ENCODE data around the gene PDXK.
"Not testable (repeated sequence)": the region's sequence is repeated elsewhere in the genome, so short reads cannot be mapped to it uniquely, and the experiment has no call there.

The PDXK gene

GRCh38 chr21:43691086-43691795, 27.7 kb upstream of the PDXK start:
- Mint-ChIP-seq H3K9me3 (no peaks in the 10 kb centered on the region), H3K4me3 (no peak overlapping the region), H3K27ac (no peak overlapping the region), H3K4me1 (peaks cover 14% of the 10 kb centered on the region), H3K27me3 (no peaks in the 10 kb centered on the region), H3K36me3 (peaks cover 31% of the 10 kb centered on the region)
- ATAC-seq (ENCODE audit: low read depth) (no peak), DNase-seq (ENCODE audit: low spot score in 2 of 2) (no peak)

GRCh38 chr21:43691801-43692200, 27.1 kb upstream of the PDXK start:
- Mint-ChIP-seq H3K4me3 (no peak overlapping the region), H3K9me3 (no peaks in the 10 kb centered on the region), H3K27ac (no peak overlapping the region), H3K27me3 (no peaks in the 10 kb centered on the region), H3K36me3 (peaks cover 27% of the 10 kb centered on the region), H3K4me1 (peaks cover 14% of the 10 kb centered on the region)
- no peak for DNase-seq (ENCODE audit: low spot score in 2 of 2)
- ATAC-seq (ENCODE audit: low read depth), result no peak

DNA sequence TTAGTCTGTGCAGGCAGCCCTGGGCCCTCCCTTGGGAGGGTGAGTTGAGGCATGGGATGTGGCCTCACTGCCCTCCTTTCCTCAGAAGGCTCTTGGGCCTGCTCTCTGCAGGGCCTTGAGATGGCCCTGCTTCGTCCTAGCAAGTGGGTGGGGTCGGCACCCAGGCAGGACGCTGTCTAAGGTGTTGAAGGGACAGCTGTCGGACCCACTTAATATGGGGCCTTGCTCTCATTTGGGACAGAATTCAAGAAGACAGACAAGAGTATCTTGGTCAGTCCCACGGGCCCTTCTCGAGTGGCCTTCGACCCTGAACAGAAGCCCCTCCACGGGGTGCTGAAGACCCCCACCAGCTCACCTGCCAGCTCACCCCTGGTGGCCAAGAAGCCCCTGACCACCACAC, 26.0 kb upstream of the PDXK start:
- no peaks in the 10 kb centered on the region for H3K9me3 Mint-ChIP-seq
- H3K4me1 Mint-ChIP-seq, result peaks cover 6% of the 10 kb centered on the region
- H3K27ac Mint-ChIP-seq, result no peak overlapping the region
- ATAC-seq (ENCODE audit: low read depth), result no peak
- H3K36me3 Mint-ChIP-seq, result peaks cover 19% of the 10 kb centered on the region
- no peak for DNase-seq (ENCODE audit: low spot score in 2 of 2)
- H3K27me3 Mint-ChIP-seq, result no peaks in the 10 kb centered on the region
- no peak overlapping the region for H3K4me3 Mint-ChIP-seq

DNA sequence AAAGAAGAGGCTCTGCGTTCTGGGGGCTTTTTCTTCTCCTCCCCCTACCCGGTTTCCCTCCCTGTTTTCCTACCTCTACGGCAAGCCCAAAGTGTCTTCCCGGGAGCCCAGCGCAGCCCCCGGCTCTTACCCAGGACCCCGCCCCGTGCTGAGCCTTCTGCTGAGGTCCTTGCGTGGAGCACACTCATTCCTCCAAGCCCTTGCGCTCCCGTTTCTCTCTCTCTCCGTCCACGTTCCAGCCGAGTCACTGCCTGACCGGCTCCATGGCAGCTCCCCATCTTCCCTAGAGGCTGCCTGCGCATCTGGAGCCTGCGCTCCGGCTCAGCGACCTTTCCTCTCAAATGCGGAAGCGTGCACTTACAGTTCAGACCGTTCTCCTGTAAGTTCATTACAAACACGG, 24.9 kb upstream of the PDXK start:
- no peak overlapping the region for H3K27ac Mint-ChIP-seq
- H3K36me3 Mint-ChIP-seq, result peaks cover 17% of the 10 kb centered on the region
- no peaks in the 10 kb centered on the region for H3K27me3 Mint-ChIP-seq
- H3K4me3 Mint-ChIP-seq, result no peak overlapping the region
- H3K9me3 Mint-ChIP-seq, result no peaks in the 10 kb centered on the region
- H3K4me1 Mint-ChIP-seq, result no peaks in the 10 kb centered on the region
- ATAC-seq (ENCODE audit: low read depth), result no peak
- DNase-seq (ENCODE audit: low spot score in 2 of 2), result no peak

GRCh38 chr21:43694437-43695079, 24.4 kb upstream of the PDXK start:
- H3K36me3 Mint-ChIP-seq, result peaks cover 17% of the 10 kb centered on the region
- no peak for DNase-seq (ENCODE audit: low spot score in 2 of 2)
- H3K4me3 Mint-ChIP-seq, result no peak overlapping the region

GRCh38 chr21:43696214-43696613, 22.7 kb upstream of the PDXK start:
- no peak for ATAC-seq (ENCODE audit: low read depth)
- Mint-ChIP-seq H3K27ac (no peak overlapping the region), H3K9me3 (no peaks in the 10 kb centered on the region), H3K36me3 (peaks cover 11% of the 10 kb centered on the region), H3K4me3 (no peak overlapping the region), H3K27me3 (no peaks in the 10 kb centered on the region), H3K4me1 (no peaks in the 10 kb centered on the region)
- DNase-seq (ENCODE audit: low spot score in 2 of 2), result no peak

More at GRCh38 chr21:43694437-43695079, 24.4 kb upstream of the PDXK start:
- ATAC-seq (ENCODE audit: low read depth), result no peak
- H3K9me3 Mint-ChIP-seq, result no peaks in the 10 kb centered on the region
- no peaks in the 10 kb centered on the region for H3K27me3 Mint-ChIP-seq
- no peaks in the 10 kb centered on the region for H3K4me1 Mint-ChIP-seq
- H3K27ac Mint-ChIP-seq, result no peak overlapping the region

DNA sequence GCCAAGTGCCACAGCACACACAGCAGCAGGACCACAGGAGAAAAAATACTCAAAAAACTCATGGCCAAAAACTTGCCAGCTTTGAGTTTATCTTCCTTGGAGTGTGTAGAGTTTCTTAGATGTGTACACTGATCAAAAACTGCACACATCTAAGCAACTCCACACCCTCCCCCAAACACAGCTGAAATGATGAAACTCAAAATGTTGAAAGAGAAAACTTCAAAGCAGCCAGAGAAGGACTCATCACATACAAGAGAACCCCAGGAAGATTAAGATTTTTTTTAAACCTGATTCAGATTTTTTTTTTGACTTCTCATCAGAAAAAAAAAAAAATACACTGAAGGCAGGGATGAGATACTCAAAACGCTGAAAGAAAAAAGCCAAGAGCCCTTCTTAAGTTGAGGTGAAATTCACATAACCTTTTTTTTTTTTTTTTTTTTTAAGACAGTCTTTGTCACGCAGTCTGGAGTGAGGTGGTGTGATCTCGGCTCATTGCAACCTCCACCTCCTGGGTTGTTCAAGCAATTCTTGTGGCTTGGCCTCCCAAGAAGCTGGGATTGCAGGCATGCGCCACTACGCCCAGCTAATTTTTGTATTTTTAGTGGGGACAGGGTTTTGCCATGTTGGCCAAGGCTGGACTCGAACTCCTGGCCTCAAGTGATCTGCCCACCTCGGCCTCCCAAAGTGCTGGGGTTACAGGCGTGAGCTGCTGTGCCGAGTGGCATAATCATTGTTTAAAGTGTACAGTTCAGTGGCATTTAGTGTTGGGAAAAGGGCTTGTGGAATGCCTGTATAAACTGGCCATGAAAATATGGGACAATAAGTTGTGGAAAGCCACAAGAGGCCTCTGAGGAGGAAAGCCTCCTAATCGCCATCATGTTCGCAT, 20.9 kb upstream of the PDXK start:
- no peak overlapping the region for H3K27ac Mint-ChIP-seq

GRCh38 chr21:43699492-43699777, 19.5 kb upstream of the PDXK start:
- not testable (repeated sequence) for H3K4me1 Mint-ChIP-seq; ATAC-seq (ENCODE audit: low read depth); H3K4me3 Mint-ChIP-seq; H3K27me3 Mint-ChIP-seq; H3K27ac Mint-ChIP-seq; H3K36me3 Mint-ChIP-seq; H3K9me3 Mint-ChIP-seq; DNase-seq (ENCODE audit: low spot score in 2 of 2)

More for the DNA sequence above, 20.9 kb upstream of the PDXK start:
- Mint-ChIP-seq H3K9me3 (no peaks in the 10 kb centered on the region), H3K4me1 (peaks cover 2% of the 10 kb centered on the region), H3K27me3 (peaks cover 3% of the 10 kb centered on the region), H3K4me3 (no peak overlapping the region), H3K36me3 (peaks cover 11% of the 10 kb centered on the region)
- DNase-seq (ENCODE audit: low spot score in 2 of 2) (no peak), ATAC-seq (ENCODE audit: low read depth) (no peak)

GRCh38 chr21:43699933-43700599, 18.9 kb upstream of the PDXK start:
- ATAC-seq (ENCODE audit: low read depth) (no peak), DNase-seq (ENCODE audit: low spot score in 2 of 2) (no peak)

GRCh38 chr21:43701936-43702784, 16.8 kb upstream of the PDXK start:
- H3K27me3 Mint-ChIP-seq, result peaks cover 3% of the 10 kb centered on the region
- DNase-seq (ENCODE audit: low spot score in 2 of 2) (no peak), ATAC-seq (ENCODE audit: low read depth) (no peak)
- no peak overlapping the region for H3K27ac Mint-ChIP-seq
- H3K9me3 Mint-ChIP-seq, result no peaks in the 10 kb centered on the region
- H3K4me1 Mint-ChIP-seq, result peaks cover 6% of the 10 kb centered on the region
- no peak overlapping the region for H3K4me3 Mint-ChIP-seq
- H3K36me3 Mint-ChIP-seq, result no peaks in the 10 kb centered on the region

More at GRCh38 chr21:43699933-43700599, 18.9 kb upstream of the PDXK start:
- no peak overlapping the region for H3K27ac Mint-ChIP-seq
- peaks cover 6% of the 10 kb centered on the region for H3K4me1 Mint-ChIP-seq
- peaks cover 3% of the 10 kb centered on the region for H3K27me3 Mint-ChIP-seq
- no peaks in the 10 kb centered on the region for H3K9me3 Mint-ChIP-seq
- H3K36me3 Mint-ChIP-seq, result peaks cover 4% of the 10 kb centered on the region
- no peak overlapping the region for H3K4me3 Mint-ChIP-seq

DNA sequence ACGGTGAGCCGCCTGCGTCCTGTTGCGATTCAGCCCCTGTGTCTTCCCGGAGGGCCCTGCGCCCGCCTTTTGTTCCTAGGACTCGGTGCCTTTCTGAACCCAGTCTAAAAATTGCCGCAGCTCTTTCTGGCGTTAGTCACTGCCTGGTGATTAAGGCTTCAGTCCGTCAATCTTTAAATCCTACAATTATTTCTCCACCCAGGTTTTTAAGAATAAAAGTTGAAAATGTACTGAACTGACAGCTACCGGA, 16.2 kb upstream of the PDXK start:
- peaks cover 3% of the 10 kb centered on the region for H3K27me3 Mint-ChIP-seq

GRCh38 chr21:43703035-43703880, 15.7 kb upstream of the PDXK start:
- DNase-seq (ENCODE audit: low spot score in 2 of 2), result no peak
- peak; percentile 70 for ATAC-seq (ENCODE audit: low read depth)
- Mint-ChIP-seq H3K36me3 (no peaks in the 10 kb centered on the region), H3K27me3 (peaks cover 3% of the 10 kb centered on the region), H3K9me3 (no peaks in the 10 kb centered on the region), H3K4me3 (peak overlapping the region; percentile 64), H3K4me1 (peaks cover 6% of the 10 kb centered on the region), H3K27ac (no peak overlapping the region)

More for the DNA sequence above, 16.2 kb upstream of the PDXK start:
- Mint-ChIP-seq H3K4me3 (peak overlapping the region; percentile 64), H3K4me1 (peaks cover 6% of the 10 kb centered on the region), H3K9me3 (no peaks in the 10 kb centered on the region), H3K27ac (no peak overlapping the region), H3K36me3 (no peaks in the 10 kb centered on the region)
- ATAC-seq (ENCODE audit: low read depth) (no peak), DNase-seq (ENCODE audit: low spot score in 2 of 2) (no peak)

DNA sequence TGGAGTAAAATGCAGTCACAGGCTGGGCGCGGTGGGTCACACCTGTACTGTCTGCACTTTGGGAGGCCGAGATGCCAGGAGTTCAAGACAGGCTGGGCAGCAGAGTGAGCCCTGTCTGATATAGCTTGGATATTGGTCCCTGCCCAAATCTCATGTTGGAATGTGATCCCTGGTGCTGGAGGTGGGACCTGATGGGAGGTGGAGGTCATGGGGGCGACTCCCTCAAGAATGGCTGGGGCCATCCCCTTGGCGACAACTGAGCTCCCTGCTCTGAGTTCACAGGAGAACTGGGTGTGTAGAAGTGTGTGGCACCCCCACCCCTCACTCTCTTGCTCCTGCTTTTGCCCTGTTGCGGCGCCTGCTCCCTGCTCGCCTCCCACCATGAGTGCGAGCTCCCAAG, 11.5 kb upstream of the PDXK start:
- Mint-ChIP-seq H3K36me3 (no peaks in the 10 kb centered on the region), H3K9me3 (no peaks in the 10 kb centered on the region), H3K27ac (no peak overlapping the region), H3K27me3 (peaks cover 10% of the 10 kb centered on the region), H3K4me1 (peaks cover 6% of the 10 kb centered on the region), H3K4me3 (no peak overlapping the region)
- no peak for ATAC-seq (ENCODE audit: low read depth)
- DNase-seq (ENCODE audit: low spot score in 2 of 2), result no peak

All from memory B cell (primary cell).